A549 (cell line): ENCODE results near the gene DNAH1. TPM values are rescaled to one million over a fixed set of nuclear protein-coding genes. Genes with fewer than 3 reads are reported as not detected.
"Not testable (repeated sequence)": the region's sequence is repeated elsewhere in the genome, so short reads cannot be mapped to it uniquely, and the experiment has no call there.

Experiments used
- ATAC-seq, 2 experiments: fragments of 200-7000 bp in 1 of 2; fragments of >200 bp in 1 of 2; cut with Nextera tagmentation in 1 of 2; cut with Tn5 transposase in 1 of 2; 3 replicates each; pipeline versions ENCODE4 v1.8.0 to v1.9.1; 2018 to 2020; ENCODE audit warnings: mild to moderate bottlenecking in 1 of 2, moderate library complexity in 1 of 2
- CTCF ChIA-PET: fragments of 300-600 bp; sonication (Branson Sonifier 250); formaldehyde crosslinking; extraction: SDS; loops from one replicate; lab custom pipeline; 2021; ENCODE audit warnings: antibody characterized with exemption, inconsistent platforms; lab: Yijun Ruan, JAX
- POLR2A ChIA-PET: fragments of 350-600 bp; formaldehyde crosslinking; extraction: SDS; loops from one replicate; lab custom pipeline; 2021; ENCODE audit warnings: antibody characterized with exemption, inconsistent platforms; lab: Yijun Ruan, JAX
- DNase-seq, 2 experiments: peaks; one replicate each; pipeline versions ENCODE4 v3.0.0 to v3.0.0-alpha.2; 2011 to 2016; ENCODE audit warnings: low read depth in 1 of 2, low spot score in 1 of 2
- FAIRE-seq: peaks from 2 replicates; lab custom pipeline; 2011; peaks lifted over from hg19 to GRCh38; lab: Jason Lieb, UNC
- H3K27ac ChIP-seq, 2 experiments: fragments of >200 bp; sonication (Bioruptor Twin); formaldehyde crosslinking; 3 replicates each; pipeline ENCODE4 v1.5.1; 2016 to 2017
- H3K4me1 ChIP-seq: fragments of >200 bp; sonication (Bioruptor Twin); formaldehyde crosslinking; 3 replicates; pipeline ENCODE4 v1.6.1; 2016
- H3K4me2 ChIP-seq: fragments of >200 bp; sonication (Bioruptor Twin); formaldehyde crosslinking; 3 replicates; pipeline ENCODE4 v1.6.1; 2016
- H3K4me3 ChIP-seq: fragments of >200 bp; sonication (Bioruptor Twin); formaldehyde crosslinking; 3 replicates; pipeline ENCODE4 v1.5.1; 2016
- H3K9me3 ChIP-seq: fragments of >200 bp; sonication (Bioruptor Twin); formaldehyde crosslinking; 3 replicates; pipeline ENCODE4 v1.6.1; 2016
- BHLHE40 ChIP-seq: IDR thresholded peaks from 2 replicates; pipeline ENCODE4 v1.6.1; 2012; ENCODE audit warnings: low read depth, low read length, inconsistent platforms
- CBX8 ChIP-seq: fragments of 200-600 bp; sonication (generic); IDR thresholded peaks from 2 replicates; pipeline ENCODE4 v1.6.1; 2016
- CEBPB ChIP-seq, 2 experiments: fragments of >200 bp in 1 of 2; sonication (Bioruptor Twin) in 1 of 2; formaldehyde crosslinking in 1 of 2; IDR thresholded peaks; 2 replicates each; pipeline ENCODE4 v1.6.1; 2012 to 2016
- EP300 ChIP-seq, 2 experiments: fragments of >200 bp; sonication (Bioruptor Twin); formaldehyde crosslinking; IDR thresholded peaks; 2 replicates in 1 of 2; 3 replicates in 1 of 2; pipeline ENCODE4 v1.6.1; 2016 to 2017
- ESRRA ChIP-seq: fragments of 150-350 bp; IDR thresholded peaks from 2 replicates; pipeline ENCODE4 v1.6.1; 2014; ENCODE audit warnings: mild to moderate bottlenecking, low read length, borderline replicate concordance
- FOSB ChIP-seq: fragments of 250-450 bp; sonication (Bioruptor Pico); IDR thresholded peaks from 2 replicates; pipeline ENCODE4 v1.5.0; 2020; ENCODE audit warnings: mild to moderate bottlenecking, moderate library complexity
- FOSL2 ChIP-seq, 2 experiments: fragments of 450-650 bp in 1 of 2; fragments of >200 bp in 1 of 2; sonication (Bioruptor Twin) in 1 of 2; formaldehyde crosslinking; IDR thresholded peaks; 2 replicates each; pipeline versions ENCODE4 v1.5.0 to v1.6.1; 2016 to 2020; ENCODE audit warnings: mild to moderate bottlenecking in 1 of 2, moderate library complexity in 1 of 2
- GATA3 ChIP-seq: IDR thresholded peaks from 2 replicates; pipeline ENCODE4 v1.6.1; 2012; ENCODE audit warnings: borderline replicate concordance
- HOXB13 ChIP-seq: fragments of 250-450 bp; sonication (Bioruptor Pico); IDR thresholded peaks from 2 replicates; pipeline ENCODE4 v1.5.0; 2020; ENCODE audit warnings: low read depth, mild to moderate bottlenecking, moderate library complexity
- JUN ChIP-seq, 2 experiments: fragments of >200 bp; sonication (Bioruptor Twin); formaldehyde crosslinking; IDR thresholded peaks; 2 replicates in 1 of 2; 3 replicates in 1 of 2; pipeline ENCODE4 v1.6.1; 2016 to 2017
- KDM5A ChIP-seq: fragments of 200-600 bp; sonication (generic); IDR thresholded peaks from 2 replicates; pipeline ENCODE4 v1.6.1; 2016; ENCODE audit warnings: antibody characterized with exemption, mild to moderate bottlenecking
- MAZ ChIP-seq: fragments of 150-350 bp; IDR thresholded peaks from 2 replicates; pipeline ENCODE4 v1.6.1; 2014; ENCODE audit warnings: antibody characterized with exemption, low read depth, low read length, borderline replicate concordance
- NPAS2 ChIP-seq: fragments of 250-450 bp; sonication (Bioruptor Pico); IDR thresholded peaks from 2 replicates; pipeline ENCODE4 v1.8.0; 2022; ENCODE audit warnings: mild to moderate bottlenecking, moderate library complexity, borderline replicate concordance
- POLR2AphosphoS2 ChIP-seq: conservative IDR thresholded peaks from 2 replicates; pipeline ENCODE4 v1.6.1; 2012; ENCODE audit warnings: low read length, improper control_type of control experiment, inconsistent platforms
- RARB ChIP-seq: fragments of 250-450 bp; sonication (Bioruptor Pico); IDR thresholded peaks from 2 replicates; pipeline ENCODE4 v1.8.0; 2021; ENCODE audit warnings: mild to moderate bottlenecking, moderate library complexity
- RFX5 ChIP-seq: fragments of 450-650 bp; IDR thresholded peaks from 2 replicates; pipeline ENCODE4 v1.7.1; 2014; ENCODE audit warnings: antibody characterized with exemption, mild to moderate bottlenecking, moderate library complexity
- TFCP2L1 ChIP-seq: fragments of 250-450 bp; sonication (Bioruptor Pico); IDR thresholded peaks from 2 replicates; pipeline ENCODE4 v1.5.0; 2021; ENCODE audit warnings: mild to moderate bottlenecking
- TP53 ChIP-seq: fragments of 250-450 bp; sonication (Bioruptor Pico); IDR thresholded peaks from 2 replicates; pipeline ENCODE4 v1.5.0; 2021; ENCODE audit warnings: mild to moderate bottlenecking, moderate library complexity
- ZNF302 ChIP-seq: fragments of 250-450 bp; sonication (Bioruptor Pico); IDR thresholded peaks from 2 replicates; pipeline ENCODE4 v1.9.0; 2021; ENCODE audit warnings: inconsistent platforms, mild to moderate bottlenecking, moderate library complexity
- ZSCAN20 ChIP-seq: fragments of 250-450 bp; sonication (Bioruptor Pico); IDR thresholded peaks from 2 replicates; pipeline ENCODE4 v1.8.0; 2022; ENCODE audit warnings: mild to moderate bottlenecking, moderate library complexity
- WGBS: methylation state at CpG from one replicate; pipeline ENCODE4 v1.1.6; 2017; ENCODE audit errors: missing lambda C conversion rate; 5-methylcytosine and 5-hydroxymethylcytosine counted together
- polyA plus RNA-seq, 4 experiments: library from polyadenylated mRNA; depleted of rRNA in 3 of 4; stranded (reverse); fragments of >200 nt; fragmentation: RNase III in 1 of 4; extraction: RNeasy Plus Mini Kit Qiagen cat#74134 plus additional on column Dnase treatment in 1 of 4; gene quantifications; 2 replicates in 3 of 4; 3 replicates in 1 of 4; pipeline ENCODE4 v1.2.3, GENCODE V29; 2011 to 2017
- TF ChIP-seq, protein P1 (sequence below): fragments of 450-650 bp; IDR thresholded peaks from 2 replicates; pipeline ENCODE4 v1.6.1; 2014; ENCODE audit warnings: antibody characterized with exemption
- TF ChIP-seq, protein P2 (sequence below): fragments of 150-350 bp; IDR thresholded peaks from 2 replicates; pipeline ENCODE4 v1.6.1; 2014; ENCODE audit warnings: low read depth, mild to moderate bottlenecking, low read length
- TF ChIP-seq, protein P3 (sequence below): IDR thresholded peaks from 2 replicates; pipeline ENCODE4 v1.6.1; 2012
- TF ChIP-seq, protein P4 (sequence below): fragments of >200 bp; sonication (Bioruptor Twin); formaldehyde crosslinking; IDR thresholded peaks from 2 replicates; pipeline ENCODE4 v1.6.1; 2016
- TF ChIP-seq, protein P5 (sequence below): fragments of >200 bp; sonication (Bioruptor Twin); formaldehyde crosslinking; IDR thresholded peaks from 3 replicates; pipeline ENCODE4 v1.5.1; 2016
- TF ChIP-seq, protein P6 (sequence below): IDR thresholded peaks from 2 replicates; pipeline ENCODE4 v1.6.1; 2012; ENCODE audit warnings: low read depth, borderline replicate concordance

Gene DNAH1
- polyA plus RNA-seq, 2 of the 4 experiments (the other 2 are of a cell fraction), result 0.65 to 1.6 TPM

DNA sequence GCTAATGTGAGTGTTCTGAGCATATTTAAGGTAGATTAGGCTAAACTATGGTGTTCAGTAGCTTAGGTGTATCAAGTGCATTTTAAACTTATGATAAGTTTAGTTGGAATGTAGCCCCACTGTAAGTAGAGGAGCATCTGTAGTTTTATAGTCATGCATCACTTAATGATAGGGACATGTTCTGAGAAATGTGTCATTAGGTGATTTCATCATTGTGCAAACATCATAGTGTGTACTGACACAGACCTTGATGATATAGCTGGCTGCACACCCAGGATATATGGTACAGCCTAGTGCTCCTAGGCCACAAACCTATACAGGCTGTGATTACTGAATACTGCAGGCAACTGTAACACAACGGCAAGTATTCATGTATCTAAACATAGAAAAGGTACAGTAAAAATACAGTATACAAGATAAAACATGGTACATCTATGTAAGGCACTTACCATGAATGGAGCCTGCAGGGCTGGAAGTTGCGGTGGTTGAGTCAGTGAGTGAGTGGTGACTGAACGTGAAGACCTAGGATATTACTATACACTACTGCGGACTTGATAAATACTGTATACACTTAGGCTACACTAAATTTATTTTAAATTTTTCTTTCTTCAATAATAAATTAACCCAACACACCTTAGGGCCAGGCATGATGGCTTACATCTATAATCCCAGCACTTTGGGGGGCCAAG, 17.9 kb downstream of the DNAH1 start:
- H3K4me1 ChIP-seq, result peaks cover 11% of the 10 kb centered on the region; the same call in 2 of the 3 replicates
- POLR2A ChIA-PET, result no interaction called here
- FAIRE-seq (no peak), ATAC-seq (peak in 1 of 2 experiments; percentile 60; a peak in 3 of 6 replicates), DNase-seq (peak in 1 of 2 experiments; percentile 27)
- no peaks in the 10 kb centered on the region for H3K9me3 ChIP-seq
- H3K27ac ChIP-seq, result no peak overlapping the region
- WGBS, result 84% methylated on average over 4 of the region's 4 CpGs
- TF ChIP-seq CEBPB (IDR thresholded peaks at IDR 0.05), result peak in 1 of 2 experiments; percentile 38; a peak in 1 of 4 replicates
- TF ChIP-seq, protein P1, sequence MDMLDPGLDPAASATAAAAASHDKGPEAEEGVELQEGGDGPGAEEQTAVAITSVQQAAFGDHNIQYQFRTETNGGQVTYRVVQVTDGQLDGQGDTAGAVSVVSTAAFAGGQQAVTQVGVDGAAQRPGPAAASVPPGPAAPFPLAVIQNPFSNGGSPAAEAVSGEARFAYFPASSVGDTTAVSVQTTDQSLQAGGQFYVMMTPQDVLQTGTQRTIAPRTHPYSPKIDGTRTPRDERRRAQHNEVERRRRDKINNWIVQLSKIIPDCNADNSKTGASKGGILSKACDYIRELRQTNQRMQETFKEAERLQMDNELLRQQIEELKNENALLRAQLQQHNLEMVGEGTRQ, result no peak
- no peak for TF ChIP-seq EP300 (IDR thresholded peaks at IDR 0.05)
- no peak for TF ChIP-seq FOSL2 (IDR thresholded peaks at IDR 0.05)
- TF ChIP-seq FOSL2 (CRISPR knock-in tag; IDR thresholded peaks at IDR 0.05), result 0 out of 2 replicates have a peak, but pooled peaks have one; percentile 6
- no peak for TF ChIP-seq POLR2AphosphoS2
- TF ChIP-seq NPAS2 (CRISPR knock-in tag), result no peak
- TF ChIP-seq, all 56 proteins: peak for 2
- Histone ChIP-seq H3K4me3 (no peak overlapping the region), H3K4me2 (peak overlapping the region; percentile 33; the same call in 1 of the 3 replicates)
- CTCF ChIA-PET, result interaction anchor here (1.4 to 16.4 kb wide), 4 partner anchors 41 to 114 kb away, joined by 3 to 311 read pairs (median 10); partner anchors contain the start of gene GLYCTK

DNA sequence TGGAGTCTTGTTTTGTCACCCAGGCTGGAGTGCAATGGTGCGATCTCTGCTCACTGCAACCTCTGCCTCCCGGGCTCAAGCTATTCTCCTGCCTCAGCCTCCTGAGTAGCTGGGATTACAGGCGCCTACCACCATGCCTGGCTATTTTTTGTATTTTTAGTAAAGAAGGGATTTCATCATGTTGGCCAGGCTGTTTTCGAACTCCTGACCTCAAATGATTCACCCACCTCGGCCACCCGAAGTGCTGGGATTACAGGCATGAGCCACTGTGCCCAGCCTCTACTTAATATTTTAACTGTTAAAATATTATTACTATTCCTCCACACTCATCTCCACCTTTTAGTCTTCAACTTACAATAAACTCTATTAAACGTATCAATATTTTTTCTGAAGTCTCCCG, 22.0 kb downstream of the DNAH1 start:
- H3K27ac ChIP-seq, DNase-seq, POLR2A ChIA-PET, H3K4me3 ChIP-seq, ATAC-seq, H3K4me2 ChIP-seq, FAIRE-seq, H3K9me3 ChIP-seq: not testable (repeated sequence)
- CTCF ChIA-PET, result interaction anchor here (0.7 to 16.4 kb wide), 10 partner anchors 10 to 118 kb away, joined by 3 to 311 read pairs (median 18); partner anchors contain the start of genes GLYCTK, TWF2 and WDR82
- H3K4me1 ChIP-seq, result peaks cover 11% of the 10 kb centered on the region; the same call in 2 of the 3 replicates
- 76% methylated on average over 8 of the region's 8 CpGs for WGBS

DNA sequence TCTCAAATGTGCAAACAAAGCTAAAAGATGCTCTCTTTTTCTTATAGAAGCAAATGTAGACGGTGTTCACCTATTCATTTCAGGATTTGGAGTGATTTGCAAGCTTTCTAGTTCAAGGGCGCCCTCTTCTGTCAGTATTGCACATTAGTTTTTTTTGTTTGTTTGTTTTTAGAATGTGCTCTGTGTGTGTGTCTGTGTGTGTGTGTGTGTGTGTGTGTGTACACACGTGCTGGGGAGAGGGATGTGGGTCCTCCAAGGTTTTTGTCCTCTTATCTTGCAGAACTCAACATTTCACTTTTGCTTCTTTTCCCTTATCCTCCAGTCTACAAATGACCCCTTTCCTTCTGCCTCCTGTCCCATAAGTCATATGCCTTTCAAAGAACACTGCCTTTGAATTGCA, 23.5 kb downstream of the DNAH1 start:
- Histone ChIP-seq H3K4me3 (no peak overlapping the region), H3K4me1 (no peaks in the 10 kb centered on the region), H3K27ac (no peak overlapping the region), H3K9me3 (no peaks in the 10 kb centered on the region), H3K4me2 (no peak overlapping the region)
- ATAC-seq (peak; percentile 43 to 54; a peak in 3 of 6 replicates), FAIRE-seq (no peak), DNase-seq (peak; percentile 42 to 81)
- CTCF ChIA-PET, result interaction anchor here (0.6 to 16.4 kb wide), 60 partner anchors 11 to 1983 kb away, joined by 3 to 311 read pairs (median 5); partner anchors contain the start of genes GLYCTK, TLR9 and WDR82
- POLR2A ChIA-PET, result interaction anchor here (1.0 to 1.2 kb wide), 2 partner anchors 51 to 61 kb away, joined by 3 to 4 read pairs; partner anchors contain the start of gene WDR82
- WGBS, result 8% methylated on average over 3 of the region's 3 CpGs
- no peak for TF ChIP-seq GATA3
- TF ChIP-seq, protein P2, sequence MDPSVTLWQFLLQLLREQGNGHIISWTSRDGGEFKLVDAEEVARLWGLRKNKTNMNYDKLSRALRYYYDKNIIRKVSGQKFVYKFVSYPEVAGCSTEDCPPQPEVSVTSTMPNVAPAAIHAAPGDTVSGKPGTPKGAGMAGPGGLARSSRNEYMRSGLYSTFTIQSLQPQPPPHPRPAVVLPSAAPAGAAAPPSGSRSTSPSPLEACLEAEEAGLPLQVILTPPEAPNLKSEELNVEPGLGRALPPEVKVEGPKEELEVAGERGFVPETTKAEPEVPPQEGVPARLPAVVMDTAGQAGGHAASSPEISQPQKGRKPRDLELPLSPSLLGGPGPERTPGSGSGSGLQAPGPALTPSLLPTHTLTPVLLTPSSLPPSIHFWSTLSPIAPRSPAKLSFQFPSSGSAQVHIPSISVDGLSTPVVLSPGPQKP, result no peak
- TF ChIP-seq, protein P3, sequence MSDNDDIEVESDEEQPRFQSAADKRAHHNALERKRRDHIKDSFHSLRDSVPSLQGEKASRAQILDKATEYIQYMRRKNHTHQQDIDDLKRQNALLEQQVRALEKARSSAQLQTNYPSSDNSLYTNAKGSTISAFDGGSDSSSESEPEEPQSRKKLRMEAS, result peak; percentile 48; the same call in 1 of the 2 replicates
- no peak for TF ChIP-seq NPAS2 (CRISPR knock-in tag)
- TF ChIP-seq MAZ, result no peak
- no peak for TF ChIP-seq KDM5A
- TF ChIP-seq RFX5, result no peak
- TF ChIP-seq CEBPB (IDR thresholded peaks at IDR 0.05), result no peak
- TF ChIP-seq TFCP2L1 (CRISPR knock-in tag), result no peak
- no peak for TF ChIP-seq FOSB (CRISPR knock-in tag)
- no peak for TF ChIP-seq RARB (CRISPR knock-in tag)
- TF ChIP-seq, protein P1, result no peak
- TF ChIP-seq, protein P4, sequence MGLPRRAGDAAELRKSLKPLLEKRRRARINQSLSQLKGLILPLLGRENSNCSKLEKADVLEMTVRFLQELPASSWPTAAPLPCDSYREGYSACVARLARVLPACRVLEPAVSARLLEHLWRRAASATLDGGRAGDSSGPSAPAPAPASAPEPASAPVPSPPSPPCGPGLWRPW, result no peak
- no peak for TF ChIP-seq CBX8
- TF ChIP-seq BHLHE40, result peak; percentile 80
- no peak for TF ChIP-seq TP53
- TF ChIP-seq ESRRA, result no peak
- TF ChIP-seq, protein P5, sequence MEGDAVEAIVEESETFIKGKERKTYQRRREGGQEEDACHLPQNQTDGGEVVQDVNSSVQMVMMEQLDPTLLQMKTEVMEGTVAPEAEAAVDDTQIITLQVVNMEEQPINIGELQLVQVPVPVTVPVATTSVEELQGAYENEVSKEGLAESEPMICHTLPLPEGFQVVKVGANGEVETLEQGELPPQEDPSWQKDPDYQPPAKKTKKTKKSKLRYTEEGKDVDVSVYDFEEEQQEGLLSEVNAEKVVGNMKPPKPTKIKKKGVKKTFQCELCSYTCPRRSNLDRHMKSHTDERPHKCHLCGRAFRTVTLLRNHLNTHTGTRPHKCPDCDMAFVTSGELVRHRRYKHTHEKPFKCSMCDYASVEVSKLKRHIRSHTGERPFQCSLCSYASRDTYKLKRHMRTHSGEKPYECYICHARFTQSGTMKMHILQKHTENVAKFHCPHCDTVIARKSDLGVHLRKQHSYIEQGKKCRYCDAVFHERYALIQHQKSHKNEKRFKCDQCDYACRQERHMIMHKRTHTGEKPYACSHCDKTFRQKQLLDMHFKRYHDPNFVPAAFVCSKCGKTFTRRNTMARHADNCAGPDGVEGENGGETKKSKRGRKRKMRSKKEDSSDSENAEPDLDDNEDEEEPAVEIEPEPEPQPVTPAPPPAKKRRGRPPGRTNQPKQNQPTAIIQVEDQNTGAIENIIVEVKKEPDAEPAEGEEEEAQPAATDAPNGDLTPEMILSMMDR, result peak; percentile 81
- TF ChIP-seq, protein P6, sequence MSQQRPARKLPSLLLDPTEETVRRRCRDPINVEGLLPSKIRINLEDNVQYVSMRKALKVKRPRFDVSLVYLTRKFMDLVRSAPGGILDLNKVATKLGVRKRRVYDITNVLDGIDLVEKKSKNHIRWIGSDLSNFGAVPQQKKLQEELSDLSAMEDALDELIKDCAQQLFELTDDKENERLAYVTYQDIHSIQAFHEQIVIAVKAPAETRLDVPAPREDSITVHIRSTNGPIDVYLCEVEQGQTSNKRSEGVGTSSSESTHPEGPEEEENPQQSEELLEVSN, result no peak
- TF ChIP-seq JUN (IDR thresholded peaks at IDR 0.05), result no peak
- no peak for TF ChIP-seq ZNF302
- no peak for TF ChIP-seq EP300 (IDR thresholded peaks at IDR 0.05)
- no peak for TF ChIP-seq ZSCAN20
- no peak for TF ChIP-seq HOXB13
